ENCODE data around the gene SH2D6. TPM values are rescaled to one million over a fixed set of nuclear protein-coding genes. Genes with fewer than 3 reads are reported as not detected.
A peak's percentile ranks its signal among the peaks of the same experiment; 100 is the strongest.
"Not testable (repeated sequence)": the region's sequence is repeated elsewhere in the genome, so short reads cannot be mapped to it uniquely, and the experiment has no call there.

Gene SH2D6
- total RNA-seq, 2 experiments from 2014 or later: 0.52 to 0.82 TPM

- Mint-ChIP-seq H3K4me3 (no peak overlapping the region), H3K27me3 (no peaks in the 10 kb centered on the region), H3K9me3 (ENCODE audit: low read depth) (peaks cover 11% of the 10 kb centered on the region), H3K4me1 (peaks cover 29% of the 10 kb centered on the region), H3K36me3 (peaks cover 33% of the 10 kb centered on the region), H3K27ac (no peak overlapping the region)
- DNase-seq (no peak), ATAC-seq (no peak)
- CTCF ChIA-PET: no interaction called here
These were observed 17.1 kb upstream of the SH2D6 start for GRCh38 chr2:85401464-85401805.

DNA sequence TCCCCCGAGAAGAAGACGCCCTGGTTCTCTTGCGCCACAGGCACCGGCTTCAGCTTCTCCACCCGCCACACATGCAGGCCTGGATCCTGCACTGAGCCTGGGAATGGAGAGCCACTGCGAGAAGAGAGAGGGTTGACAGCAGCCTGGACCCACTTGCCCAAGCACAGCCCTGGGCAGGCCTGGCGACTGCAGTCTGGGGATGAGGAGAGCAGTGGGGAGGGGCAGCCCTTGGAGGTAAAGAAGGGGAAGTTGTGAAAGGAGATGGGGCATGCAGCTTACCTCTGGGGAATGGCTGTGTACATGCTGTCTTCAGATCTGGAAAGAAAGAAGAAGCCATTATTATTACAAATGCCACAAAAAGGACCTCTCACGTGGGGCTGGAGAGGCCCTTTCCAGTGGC is 16.7 kb upstream of the SH2D6 start:
- Mint-ChIP-seq H3K27me3 (no peaks in the 10 kb centered on the region), H3K4me3 (no peak overlapping the region), H3K9me3 (ENCODE audit: low read depth) (peaks cover 11% of the 10 kb centered on the region), H3K4me1 (peaks cover 26% of the 10 kb centered on the region), H3K27ac (no peak overlapping the region), H3K36me3 (peaks cover 32% of the 10 kb centered on the region)
- no peak for DNase-seq
- ATAC-seq: no peak
- CTCF ChIA-PET: no interaction called here

DNA sequence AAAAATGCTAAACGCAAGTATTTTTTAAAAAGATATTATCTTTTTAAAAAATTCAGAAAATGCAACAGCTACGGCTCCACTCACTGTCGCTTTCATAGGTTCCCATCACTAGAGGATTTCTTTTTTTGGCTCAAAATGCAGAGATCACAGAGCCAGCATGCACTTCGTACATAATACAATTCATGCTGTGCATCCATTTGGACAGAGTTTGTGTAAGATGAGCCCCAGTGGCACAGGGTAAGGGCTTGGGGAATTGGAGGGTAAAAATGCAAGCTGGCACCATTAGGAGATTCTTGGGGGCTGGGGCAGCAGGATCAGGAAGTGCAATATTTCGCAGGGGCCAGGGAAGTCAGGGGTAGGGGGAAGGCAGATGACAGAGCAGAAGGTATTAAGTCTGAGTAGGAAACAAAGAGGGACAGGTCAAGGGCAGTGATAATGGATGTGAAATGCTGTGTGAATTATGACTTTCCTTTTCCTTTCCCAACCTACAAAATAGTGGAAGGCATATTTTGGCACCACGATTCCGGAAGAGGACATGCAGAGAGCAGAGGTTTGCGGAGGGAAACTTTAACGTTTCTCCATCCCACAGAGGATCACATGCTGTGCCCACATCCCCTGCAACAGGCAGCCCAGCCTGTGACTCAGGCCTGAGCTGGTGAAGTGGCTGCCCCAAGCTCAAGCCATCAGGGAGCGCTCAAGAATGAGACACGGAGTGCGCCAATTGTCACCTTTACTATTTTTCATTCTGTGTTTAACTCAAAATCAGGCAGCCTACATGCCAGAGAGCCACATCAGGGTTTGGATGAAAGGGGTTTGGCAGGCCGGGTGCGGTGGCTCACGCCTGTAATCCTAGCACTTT is 13.1 kb upstream of the SH2D6 start:
- CTCF ChIA-PET: interaction anchor here (0.7 to 2.6 kb wide), 5 partner anchors 9 to 147 kb away, joined by 3 to 14 read pairs (median 3); partner anchors contain the start of gene SH2D6
- Mint-ChIP-seq H3K27ac (peak overlapping the region; percentile 81), H3K36me3 (peaks cover 30% of the 10 kb centered on the region), H3K4me3 (peak overlapping the region; percentile 40), H3K4me1 (peaks cover 48% of the 10 kb centered on the region), H3K27me3 (no peaks in the 10 kb centered on the region), H3K9me3 (ENCODE audit: low read depth) (peaks cover 11% of the 10 kb centered on the region)
- ATAC-seq (peak; percentile 85), DNase-seq (peak; percentile 91)

- ATAC-seq (peak; percentile 47), DNase-seq (peak; percentile 79)
- CTCF ChIA-PET: interaction anchor here (1.9 kb wide), 1 partner anchor 142 kb away, joined by 8 read pairs; no protein-coding TSS in a partner anchor
- peaks cover under 1% of the 10 kb centered on the region for H3K9me3 Mint-ChIP-seq (ENCODE audit: low read depth)
- peaks cover 8% of the 10 kb centered on the region for H3K27me3 Mint-ChIP-seq
- peaks cover 7% of the 10 kb centered on the region for H3K36me3 Mint-ChIP-seq
- H3K4me1 Mint-ChIP-seq: peaks cover 68% of the 10 kb centered on the region
- peak within 1 kb of the TSS; percentile 83 for H3K27ac Mint-ChIP-seq
- H3K4me3 Mint-ChIP-seq: peak within 1 kb of the TSS; percentile 78
These were observed 8.5 kb upstream of the SH2D6 start, which contains the start of gene CAPG for GRCh38 chr2:85409845-85410583. TSS of gene CAPG (minus strand) at chr2:85410366. CDS start at chr2:85402145, 8,221 bp downstream.

DNA sequence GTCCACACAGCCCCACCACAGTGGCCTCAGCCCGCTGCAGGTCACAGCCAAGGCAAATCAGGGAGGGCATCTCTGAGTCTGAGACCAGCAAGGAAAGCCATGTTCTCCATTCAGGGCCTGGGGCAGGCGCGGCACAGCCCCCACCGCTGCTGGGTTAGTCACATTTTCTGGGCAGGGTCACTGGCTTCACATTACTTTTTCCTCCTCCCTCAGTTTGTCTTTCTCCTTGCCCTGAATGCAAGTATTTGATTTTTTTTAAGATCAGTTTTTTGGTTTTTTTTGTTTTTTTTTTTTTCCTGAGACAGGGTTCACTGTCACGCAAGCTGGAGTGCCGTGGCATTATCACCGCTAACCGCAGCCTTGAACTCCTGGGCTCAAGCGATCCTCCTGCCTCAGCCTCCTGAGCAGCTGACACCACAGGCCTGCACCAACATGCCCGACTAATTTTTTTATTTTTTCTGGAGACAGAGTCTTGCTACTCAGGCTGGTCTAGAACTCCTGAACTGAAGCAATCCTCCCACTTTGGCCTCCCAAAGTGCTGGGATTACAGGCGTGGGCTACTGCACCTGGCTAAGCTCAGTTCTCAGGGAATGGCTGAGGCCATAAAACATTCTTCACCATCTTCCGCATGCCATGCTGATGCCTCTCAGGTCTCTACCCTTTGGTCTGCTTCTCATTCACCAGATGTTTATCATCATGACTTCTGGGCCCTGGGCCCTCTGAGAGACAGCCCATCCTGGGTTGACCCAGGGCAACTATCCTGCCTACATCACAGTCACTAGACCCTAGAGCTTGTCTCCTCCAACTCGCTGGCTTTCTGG is 7.7 kb upstream of the SH2D6 start:
- Mint-ChIP-seq H3K27me3 (peaks cover 8% of the 10 kb centered on the region), H3K4me3 (peak overlapping the region; percentile 78), H3K27ac (peak overlapping the region; percentile 83), H3K4me1 (peaks cover 66% of the 10 kb centered on the region), H3K9me3 (ENCODE audit: low read depth) (no peaks in the 10 kb centered on the region), H3K36me3 (peaks cover 7% of the 10 kb centered on the region)
- DNase-seq (no peak), ATAC-seq (no peak)
- CTCF ChIA-PET: interaction anchor here (1.9 kb wide), 1 partner anchor 141 kb away, joined by 8 read pairs; no protein-coding TSS in a partner anchor

DNA sequence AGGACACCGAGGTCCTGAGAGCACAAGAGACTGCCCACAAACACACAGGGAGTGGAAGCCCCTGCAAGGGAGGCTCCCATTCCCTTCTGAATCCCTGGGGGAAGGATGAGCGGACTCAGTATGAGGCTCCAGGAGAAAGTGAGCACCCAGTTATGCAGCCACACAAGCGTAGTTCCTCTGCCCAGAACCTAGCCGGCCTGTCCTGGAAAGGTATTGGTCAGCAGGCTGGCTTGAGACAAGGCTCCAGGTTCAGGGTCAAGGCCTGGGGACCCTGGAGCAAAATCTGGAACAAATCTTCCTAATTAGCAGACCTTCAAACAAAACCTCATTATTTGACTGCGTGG is 7.1 kb upstream of the SH2D6 start:
- Mint-ChIP-seq H3K27ac (no peak overlapping the region), H3K36me3 (peaks cover 7% of the 10 kb centered on the region), H3K4me1 (peaks cover 61% of the 10 kb centered on the region), H3K4me3 (no peak overlapping the region), H3K9me3 (ENCODE audit: low read depth) (no peaks in the 10 kb centered on the region), H3K27me3 (peaks cover 8% of the 10 kb centered on the region)
- CTCF ChIA-PET: no interaction called here
- no peak for DNase-seq
- ATAC-seq: no peak

- peak overlapping the region; percentile 65 for H3K4me3 Mint-ChIP-seq
- ATAC-seq: peak; percentile 34
- DNase-seq: peak; percentile 56
- H3K4me1 Mint-ChIP-seq: peaks cover 51% of the 10 kb centered on the region
- H3K27me3 Mint-ChIP-seq: peaks cover 8% of the 10 kb centered on the region
- no peaks in the 10 kb centered on the region for H3K36me3 Mint-ChIP-seq
- no peaks in the 10 kb centered on the region for H3K9me3 Mint-ChIP-seq (ENCODE audit: low read depth)
- CTCF ChIA-PET: interaction anchor here (0.6 to 1.1 kb wide), 5 partner anchors 9 to 1825 kb away, joined by 3 to 5 read pairs (median 3); no protein-coding TSS in a partner anchor
- peak overlapping the region; percentile 78 for H3K27ac Mint-ChIP-seq
These were observed 4.7 kb upstream of the SH2D6 start for GRCh38 chr2:85413592-85414420.

DNA sequence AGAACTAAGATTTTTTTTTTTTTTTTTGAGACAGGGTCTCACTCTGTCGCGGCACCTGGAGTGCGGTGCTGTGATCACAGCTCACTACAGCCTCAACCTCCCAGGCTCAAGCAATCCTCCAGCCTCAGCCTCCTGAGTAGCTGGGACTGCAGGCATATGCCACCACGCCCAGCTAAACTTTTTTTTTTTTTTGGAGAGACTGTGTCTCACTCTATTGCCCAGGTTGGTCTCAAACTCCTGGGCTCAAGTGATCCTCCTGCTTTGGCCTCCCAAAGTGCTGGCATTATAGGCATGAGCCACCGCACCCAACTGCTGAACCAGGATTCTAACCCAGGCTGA is 4.1 kb upstream of the SH2D6 start:
- H3K27ac Mint-ChIP-seq; DNase-seq; H3K27me3 Mint-ChIP-seq; H3K9me3 Mint-ChIP-seq (ENCODE audit: low read depth); ATAC-seq; H3K4me3 Mint-ChIP-seq; H3K36me3 Mint-ChIP-seq: not testable (repeated sequence)
- CTCF ChIA-PET: interaction anchor here (0.8 to 1.1 kb wide), 3 partner anchors 9 to 136 kb away, joined by 3 to 5 read pairs (median 3); no protein-coding TSS in a partner anchor
- peaks cover 51% of the 10 kb centered on the region for H3K4me1 Mint-ChIP-seq

DNA sequence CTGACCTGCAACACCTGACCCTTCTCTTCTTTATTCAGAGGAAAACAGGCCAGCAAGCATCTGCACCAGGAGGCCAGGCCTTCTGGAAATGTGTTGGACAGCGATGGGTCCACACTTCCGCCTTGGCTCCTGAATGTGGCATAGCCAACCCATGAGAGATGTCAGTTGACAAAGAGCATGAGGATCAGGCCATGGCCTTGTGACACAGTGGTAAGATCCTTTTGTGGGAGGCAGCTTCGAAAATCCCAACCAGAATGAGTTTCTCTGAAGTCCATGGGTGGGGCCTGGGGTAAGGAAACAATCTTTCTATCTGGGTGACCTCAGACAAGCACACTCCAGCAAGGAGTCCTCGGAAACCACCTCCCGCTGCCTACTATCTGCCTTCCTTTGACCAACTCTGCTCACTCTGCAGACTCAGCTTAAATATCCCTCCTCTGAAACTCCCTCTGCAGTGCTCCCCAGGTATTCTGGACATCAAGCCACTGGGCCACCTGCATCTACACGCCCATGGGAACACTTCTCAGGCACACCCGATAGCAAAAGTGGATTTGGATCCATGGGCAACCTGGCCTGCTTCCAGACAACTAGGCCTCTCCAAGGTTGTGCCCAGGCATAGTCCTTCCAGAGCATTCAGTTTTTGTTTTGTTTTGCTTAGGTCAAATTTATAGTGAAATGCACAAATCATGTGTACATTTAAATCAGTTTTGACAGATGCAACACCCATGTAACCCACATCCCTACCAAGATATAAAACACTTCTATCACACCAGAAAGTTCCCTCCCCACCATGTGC is 3.6 kb upstream of the SH2D6 start:
- Mint-ChIP-seq H3K27ac (no peak overlapping the region), H3K9me3 (ENCODE audit: low read depth) (no peaks in the 10 kb centered on the region), H3K27me3 (peaks cover 8% of the 10 kb centered on the region), H3K4me3 (no peak overlapping the region), H3K36me3 (no peaks in the 10 kb centered on the region), H3K4me1 (peaks cover 51% of the 10 kb centered on the region)
- CTCF ChIA-PET: interaction anchor here (0.8 to 1.1 kb wide), 2 partner anchors 10 to 125 kb away, joined by 3 read pairs; no protein-coding TSS in a partner anchor
- no peak for ATAC-seq
- no peak for DNase-seq

- peaks cover 50% of the 10 kb centered on the region for H3K4me1 Mint-ChIP-seq
- no peak for ATAC-seq
- H3K36me3 Mint-ChIP-seq: no peaks in the 10 kb centered on the region
- H3K27me3 Mint-ChIP-seq: peaks cover 8% of the 10 kb centered on the region
- no peak for DNase-seq
- H3K9me3 Mint-ChIP-seq (ENCODE audit: low read depth): no peaks in the 10 kb centered on the region
- CTCF ChIA-PET: interaction anchor here (1.7 to 27.1 kb wide), 2 partner anchors 9 to 131 kb away, joined by 3 to 458 read pairs; partner anchors contain the start of gene MAT2A
- no peak overlapping the region for H3K4me3 Mint-ChIP-seq
- H3K27ac Mint-ChIP-seq: no peak overlapping the region
These were observed 2.4 kb upstream of the SH2D6 start for GRCh38 chr2:85415980-85416650.

DNA sequence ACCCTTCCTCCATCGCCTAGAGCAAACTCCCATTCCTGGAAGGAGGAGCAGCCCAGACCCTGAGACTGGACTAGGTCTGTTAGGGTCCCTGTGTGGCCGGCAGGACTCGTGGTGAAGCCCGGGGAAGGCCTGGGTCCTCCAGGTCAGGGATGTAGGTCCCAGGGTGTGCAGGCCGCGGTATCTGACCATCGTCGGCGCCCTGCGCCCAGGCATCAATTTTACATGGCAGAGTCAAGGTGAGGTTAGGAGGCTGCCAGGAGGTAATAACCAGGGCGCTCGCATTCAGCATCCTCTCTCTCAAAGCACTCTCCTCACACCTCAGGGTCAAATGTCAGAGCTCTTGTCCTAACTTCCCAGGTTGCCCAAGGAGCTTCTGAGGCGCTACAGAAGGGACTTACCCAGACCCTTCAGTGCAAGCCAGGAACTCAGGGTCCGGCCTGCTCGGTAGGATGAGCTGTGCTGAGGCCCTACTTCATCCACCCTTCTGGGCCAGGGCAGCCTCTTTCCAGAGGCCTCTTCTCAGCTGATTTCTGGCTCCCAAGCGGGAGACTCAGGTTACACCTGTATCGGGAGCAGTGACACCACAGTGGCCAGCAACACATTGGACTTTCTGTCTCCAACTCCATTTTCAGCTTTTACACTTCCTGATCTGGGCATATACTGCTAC is 628 bp downstream of the SH2D6 start:
- CTCF ChIA-PET: interaction anchor here (0.7 to 27.1 kb wide), 18 partner anchors 10 to 494 kb away, joined by 3 to 458 read pairs (median 5); partner anchors contain the start of genes ELMOD3, GGCX, MAT2A and RETSAT
- Mint-ChIP-seq H3K27me3 (no peaks in the 10 kb centered on the region), H3K27ac (peak overlapping the region; percentile 97), H3K4me3 (peak overlapping the region; percentile 88), H3K9me3 (ENCODE audit: low read depth) (no peaks in the 10 kb centered on the region), H3K36me3 (no peaks in the 10 kb centered on the region), H3K4me1 (peaks cover 38% of the 10 kb centered on the region)
- ATAC-seq: no peak
- DNase-seq: no peak

Measured in activated CD8-positive, alpha-beta memory T cell treated with anti-CD3 and anti-CD28 coated beads, Interleukin-2, amount 10 ng/mL, durations not matched to agents 7 days and 5 days (primary cell).